SKM-1 treated with dmso at 0.1 percent for 144 hours (cell line): ENCODE data around the gene RPL28.
A peak's percentile ranks its signal among the peaks of the same experiment; 100 is the strongest.

Experiments used
- DNase-seq: peaks from one replicate; lab custom pipeline; 2025; ENCODE audit not compliant: unreplicated experiment; lab: John Stamatoyannopoulos, UW

The RPL28 gene

DNA sequence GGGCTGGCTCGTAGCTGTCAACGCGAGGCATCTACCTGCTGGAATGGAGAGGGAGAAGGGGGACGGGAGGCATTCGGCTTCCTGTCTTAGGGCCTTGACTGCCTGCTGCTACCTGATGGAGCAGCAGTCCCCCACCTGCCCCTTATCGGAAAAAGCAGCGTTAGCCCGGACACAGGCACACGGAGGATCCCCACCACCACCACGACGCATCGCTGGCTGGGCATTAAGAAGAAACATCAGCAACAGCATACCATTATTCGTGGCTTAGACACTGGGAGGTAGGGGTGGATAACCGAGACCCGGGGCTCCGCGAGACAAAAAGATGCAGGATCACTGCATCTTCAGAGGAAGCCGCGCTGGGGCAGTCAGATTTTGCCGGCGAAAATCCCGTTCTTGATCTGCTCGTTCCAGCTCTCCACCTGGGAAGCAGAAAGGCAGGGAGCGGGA lies 32.4 kb upstream of the RPL28 start:
- no peak for DNase-seq

DNA sequence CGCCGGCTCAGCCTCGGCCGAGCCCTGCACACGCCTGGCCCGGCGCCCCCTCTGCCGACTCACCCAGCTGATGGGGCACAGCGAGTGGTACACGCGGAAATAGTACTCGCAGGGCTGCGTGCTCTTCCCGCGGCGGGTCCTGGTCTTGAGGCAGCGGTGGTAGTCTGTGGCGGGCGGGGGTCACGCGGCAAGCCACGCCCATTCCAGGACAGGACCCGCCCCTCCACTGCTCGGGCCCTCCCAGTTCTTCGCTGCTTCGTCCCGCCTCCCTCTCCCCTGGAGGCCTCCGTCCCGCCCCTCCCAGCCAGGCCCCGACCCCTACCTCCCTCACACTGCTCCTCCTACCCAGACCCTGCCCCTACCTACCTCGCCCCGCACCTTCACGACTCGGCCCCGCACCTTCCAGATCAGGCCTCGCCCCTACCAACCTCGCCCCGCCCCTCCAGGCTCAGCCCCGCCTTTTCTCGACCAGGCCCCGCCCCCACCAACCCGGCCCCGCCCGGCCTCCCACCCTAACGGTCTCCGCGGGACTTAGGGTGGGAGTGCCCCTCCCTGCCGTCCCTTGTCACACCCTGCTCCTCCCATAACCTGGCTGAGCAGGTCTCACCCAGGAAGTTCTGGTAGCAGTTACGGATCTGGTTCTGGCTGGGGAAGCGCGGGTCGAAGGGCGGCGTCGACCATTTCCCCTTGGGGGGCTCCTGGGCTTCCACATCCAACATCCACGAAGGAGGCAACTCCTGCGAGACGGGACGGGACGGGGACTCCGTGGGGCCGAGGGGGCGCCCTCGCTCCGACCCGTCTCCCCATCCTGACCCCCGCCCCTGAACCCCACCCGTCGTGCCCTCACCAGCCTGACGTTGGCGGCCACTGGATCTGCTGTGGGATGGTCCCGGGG lies 31.7 kb upstream of the RPL28 start:
- DNase-seq = peak; percentile 27

DNA sequence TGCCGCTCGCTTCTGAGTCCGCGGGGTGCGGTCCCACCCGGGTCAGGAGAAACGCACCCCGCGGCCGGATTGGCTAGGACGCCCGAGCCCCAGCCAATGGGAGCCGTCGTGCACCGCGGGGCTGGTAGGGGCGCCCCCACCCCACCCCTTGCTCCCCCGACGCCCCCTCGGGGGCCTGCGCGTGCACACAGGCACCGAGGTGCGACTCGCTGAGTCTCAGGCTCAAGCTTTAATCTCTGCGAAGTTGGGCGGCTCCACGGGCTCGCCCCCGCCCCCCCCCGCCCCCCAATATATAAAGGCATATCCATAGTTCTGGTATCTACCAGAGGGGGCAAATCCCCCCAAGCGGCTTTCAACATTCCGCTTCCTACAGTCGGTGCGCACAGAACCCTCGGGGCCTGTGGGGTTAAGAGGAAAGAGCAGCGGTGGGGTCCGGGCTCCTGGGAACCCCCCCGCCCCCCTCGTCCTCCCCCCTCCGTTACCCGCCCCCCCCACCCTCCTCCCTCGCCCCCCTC lies 31.0 kb upstream of the RPL28 start, which contains the start of gene COX6B2:
COX6B2 (minus strand) TSS at position 22 of the 515 bp plus-strand sequence. CDS start 198 bp downstream, outside the sequence.
- DNase-seq = no peak

DNA sequence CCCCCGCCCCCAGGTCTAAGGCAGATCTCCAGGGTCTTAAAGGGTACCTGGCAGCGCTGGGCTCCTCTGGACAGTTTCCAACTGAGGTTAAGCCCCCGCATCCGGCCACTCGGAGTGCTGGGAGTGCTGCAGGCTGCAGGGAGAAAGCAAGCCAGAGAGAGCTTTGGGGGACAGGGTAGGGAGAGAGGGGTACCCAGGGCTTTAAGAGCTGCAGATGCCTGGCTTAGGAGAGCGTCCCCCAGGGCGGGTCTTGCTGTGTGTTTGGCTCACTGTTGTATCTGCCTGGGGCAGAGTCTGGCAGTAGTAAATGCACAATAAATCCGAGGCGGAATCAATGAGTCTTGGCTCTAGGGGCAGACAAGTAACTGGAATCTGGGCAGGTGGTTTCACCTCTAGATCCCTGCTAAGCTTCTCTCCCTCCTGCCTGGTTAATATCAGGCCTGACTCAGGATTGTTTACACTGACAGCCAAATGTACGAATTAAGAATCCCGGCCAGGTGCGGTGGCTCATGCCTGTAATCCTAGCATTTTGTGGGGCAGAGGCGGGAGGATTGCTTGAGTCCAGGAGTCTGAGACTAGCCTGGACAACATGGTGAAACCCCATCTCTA lies 30.4 kb upstream of the RPL28 start:
- DNase-seq = no peak

DNA sequence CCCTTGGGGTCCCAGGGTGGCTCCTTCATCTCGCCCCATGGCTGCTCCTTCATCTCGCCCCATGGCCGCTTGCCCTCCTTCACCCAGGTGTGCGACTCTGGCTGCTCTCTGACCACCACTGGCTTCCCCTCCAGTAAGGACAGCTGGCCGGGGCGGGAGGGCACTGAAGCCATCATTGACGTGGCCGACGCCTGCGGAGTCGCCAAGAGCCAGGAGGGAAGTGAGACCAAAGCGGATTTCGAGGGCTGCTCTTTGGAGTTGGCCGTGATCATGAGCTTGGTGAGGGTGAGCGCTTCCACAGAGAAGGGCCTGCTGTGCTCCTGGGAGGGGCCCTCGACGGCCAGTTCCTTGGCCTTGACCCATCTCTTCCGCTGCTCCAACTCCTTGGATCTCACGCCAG lies 27.2 kb upstream of the RPL28 start:
- no peak for DNase-seq

DNA sequence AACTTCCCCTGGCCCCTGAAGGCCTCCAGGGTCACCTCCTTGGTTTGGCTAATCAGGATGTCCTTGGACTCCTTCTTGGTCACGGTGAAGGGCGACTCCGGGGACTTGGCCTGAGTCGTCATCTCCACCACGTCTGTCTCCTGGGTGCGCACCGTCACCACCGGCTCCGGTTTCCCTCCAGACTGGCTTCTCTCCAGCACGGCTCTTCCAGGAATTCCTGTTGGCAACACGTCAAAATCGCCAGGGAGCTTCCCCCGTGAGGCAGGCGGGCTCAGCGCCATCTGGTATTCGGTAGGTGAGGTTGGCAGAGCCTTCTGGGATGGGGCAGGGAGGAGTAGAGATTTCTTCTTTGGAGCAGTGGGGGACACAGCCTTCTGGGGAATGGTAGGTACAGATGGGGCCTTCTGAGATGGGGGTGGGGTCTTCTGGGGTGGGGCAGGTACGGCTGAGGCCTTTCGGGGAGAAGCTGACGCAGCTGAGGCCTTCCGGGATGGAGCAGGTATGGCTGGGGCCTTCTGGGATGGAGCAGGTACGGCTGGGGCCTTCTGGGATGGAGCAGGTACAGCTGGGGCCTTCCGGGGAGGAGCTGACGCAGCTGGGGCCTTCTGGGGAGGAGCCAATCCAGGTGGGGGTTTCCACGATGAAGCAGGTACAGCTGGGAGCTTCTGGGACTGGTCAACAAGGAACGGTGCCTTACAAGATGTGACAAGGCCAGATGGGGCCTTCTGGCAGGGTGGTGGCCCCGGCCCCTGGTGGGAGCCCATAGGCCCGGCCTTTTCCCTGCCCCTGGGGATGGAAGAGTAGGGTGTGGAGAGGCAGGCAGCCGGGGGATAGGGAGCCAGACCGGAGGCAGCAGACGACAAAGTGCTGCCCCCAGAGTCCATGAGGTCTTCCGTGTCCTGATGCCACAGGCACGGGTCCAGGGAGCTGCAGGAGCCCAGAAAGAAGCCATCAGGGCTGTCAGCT lies 26.5 kb upstream of the RPL28 start:
- no peak for DNase-seq

DNA sequence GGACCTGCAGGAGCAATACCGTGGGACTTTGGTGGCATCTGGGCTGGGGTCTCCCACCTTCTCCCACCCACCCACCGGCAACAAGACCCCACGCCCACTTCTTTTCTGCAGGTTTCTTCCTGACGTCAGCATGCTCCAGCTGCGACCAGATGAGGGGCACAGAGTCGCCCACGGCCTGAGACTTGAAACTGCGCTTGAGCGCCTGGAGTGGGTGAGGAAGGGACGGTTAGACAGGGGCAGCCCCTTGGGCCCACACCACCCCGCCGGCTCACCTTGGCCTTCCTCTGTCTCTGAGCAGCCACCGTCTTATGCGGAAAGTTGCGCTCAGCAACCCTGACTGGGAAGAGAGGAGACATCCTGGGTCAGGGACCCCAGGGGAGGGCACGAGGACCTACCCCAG lies 24.8 kb upstream of the RPL28 start:
- DNase-seq = no peak

DNA sequence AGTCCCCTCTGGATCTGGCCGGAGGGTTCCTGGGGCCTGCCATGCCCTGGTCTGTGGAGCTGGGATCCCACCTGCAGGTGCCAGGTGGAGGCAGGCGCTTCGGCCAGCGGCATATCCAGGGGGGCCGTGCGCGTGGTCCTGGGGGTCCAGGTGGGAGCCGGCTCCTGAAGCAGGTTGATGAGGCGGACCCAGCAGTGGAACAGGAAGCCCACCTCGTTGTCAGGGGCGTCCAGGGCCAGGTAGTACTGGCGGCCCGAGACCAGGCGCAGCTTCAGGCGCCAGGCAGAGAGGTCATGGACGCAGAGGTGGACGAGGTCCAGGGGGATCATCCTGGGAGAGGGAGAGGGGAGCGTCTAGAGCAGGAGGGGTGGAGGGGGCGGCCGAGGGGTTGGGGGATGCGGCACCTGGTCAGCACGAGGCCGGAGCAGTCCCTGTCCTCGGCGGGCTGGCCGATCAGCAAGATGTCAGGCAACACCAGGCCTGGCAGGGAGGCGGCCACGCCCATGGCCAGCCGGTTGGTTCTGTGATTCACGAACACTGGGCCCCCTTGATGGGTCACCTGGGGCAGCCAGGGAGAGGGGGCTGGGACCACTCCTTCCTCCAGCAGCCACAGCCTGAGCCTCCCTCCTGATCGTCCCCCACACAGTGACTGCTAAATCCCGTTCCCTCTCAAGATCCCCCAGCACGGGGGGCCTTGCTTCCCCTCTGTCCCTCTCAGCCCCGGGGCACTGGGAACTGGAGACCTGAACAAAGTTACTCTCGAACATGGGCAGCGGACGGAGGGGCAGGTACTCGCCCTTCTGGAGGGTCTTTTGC lies 23.4 kb upstream of the RPL28 start:
- DNase-seq = no peak

DNA sequence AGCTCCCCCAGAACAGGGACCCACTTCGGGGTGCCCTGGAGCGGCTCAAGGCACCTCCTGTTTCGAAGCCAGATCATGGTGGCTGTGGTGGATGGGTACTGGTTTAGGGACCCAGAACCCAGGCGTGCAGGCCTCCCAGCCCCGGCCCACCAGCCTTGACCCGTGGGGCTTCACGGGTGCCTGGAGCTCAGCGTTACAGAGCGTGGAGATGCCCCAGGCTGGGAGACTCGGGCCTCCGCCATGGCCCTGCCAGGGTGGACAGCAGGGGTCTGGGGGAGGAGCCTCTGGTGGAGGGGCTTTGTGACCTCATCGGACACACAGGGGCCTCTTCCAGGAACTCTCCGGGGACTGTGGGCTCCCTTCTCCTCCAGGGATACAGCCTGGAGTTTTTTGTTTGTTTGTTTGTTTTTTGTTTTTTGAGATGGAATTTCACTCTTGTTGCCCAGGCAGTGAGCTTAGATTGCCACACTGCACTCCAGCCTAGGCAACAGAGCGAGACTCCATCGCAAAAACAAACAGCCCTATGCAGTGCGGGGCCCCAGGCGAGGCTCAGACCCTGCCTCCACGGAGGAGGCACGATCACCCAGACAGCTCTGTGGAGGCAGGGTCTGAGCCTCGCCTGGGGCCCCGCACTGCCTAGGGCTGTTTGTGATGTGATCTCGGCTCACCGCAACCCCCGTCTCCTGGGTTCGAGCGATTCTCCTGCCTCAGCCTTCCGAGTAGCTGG lies 22.6 kb upstream of the RPL28 start, which contains the start of gene GARIN5B:
GARIN5B (minus strand) TSS at position 271 of the 727 bp plus-strand sequence; CDS start at position 77, 194 bp downstream.
- no peak for DNase-seq

DNA sequence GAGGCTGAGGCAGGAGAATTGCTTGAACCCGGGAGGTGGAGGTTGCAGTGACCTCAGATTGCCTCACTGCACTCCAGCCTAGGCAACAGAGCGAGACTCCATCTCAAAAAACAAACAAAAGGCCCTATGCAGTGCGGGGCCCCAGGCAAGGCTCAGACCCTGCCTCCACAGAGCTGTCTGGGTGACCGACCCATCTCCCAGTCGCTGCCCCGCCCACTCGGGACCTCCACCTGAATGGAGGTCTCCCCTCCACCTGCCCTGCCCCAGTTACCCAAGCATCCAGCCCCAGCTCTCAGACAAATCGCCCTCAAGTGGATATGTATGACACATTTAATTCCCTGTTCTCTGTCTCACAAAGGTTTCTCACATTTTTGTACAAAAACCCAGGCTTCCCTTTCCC lies 20.5 kb upstream of the RPL28 start:
- no peak for DNase-seq

DNA sequence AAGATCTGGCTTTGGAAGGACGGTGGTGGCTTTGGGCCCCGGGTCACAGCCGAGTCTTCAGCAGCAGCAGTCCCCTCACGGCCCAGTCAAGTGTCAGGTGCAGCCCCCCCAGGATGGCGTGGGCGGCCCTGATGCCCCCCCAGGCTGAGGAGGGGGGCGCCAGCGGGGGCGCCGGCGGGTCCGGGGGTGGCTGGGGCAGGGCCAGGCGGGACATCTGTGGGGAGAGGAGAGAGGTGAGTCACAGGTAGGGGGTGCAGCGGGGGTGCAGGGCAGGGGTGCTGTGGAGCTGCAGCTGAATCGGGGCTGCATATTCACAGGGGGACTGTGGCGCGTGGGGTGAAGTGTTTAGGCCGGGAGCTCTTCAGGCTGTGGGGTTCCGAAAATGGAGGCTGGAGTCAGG lies 19.8 kb upstream of the RPL28 start:
- DNase-seq = no peak

DNA sequence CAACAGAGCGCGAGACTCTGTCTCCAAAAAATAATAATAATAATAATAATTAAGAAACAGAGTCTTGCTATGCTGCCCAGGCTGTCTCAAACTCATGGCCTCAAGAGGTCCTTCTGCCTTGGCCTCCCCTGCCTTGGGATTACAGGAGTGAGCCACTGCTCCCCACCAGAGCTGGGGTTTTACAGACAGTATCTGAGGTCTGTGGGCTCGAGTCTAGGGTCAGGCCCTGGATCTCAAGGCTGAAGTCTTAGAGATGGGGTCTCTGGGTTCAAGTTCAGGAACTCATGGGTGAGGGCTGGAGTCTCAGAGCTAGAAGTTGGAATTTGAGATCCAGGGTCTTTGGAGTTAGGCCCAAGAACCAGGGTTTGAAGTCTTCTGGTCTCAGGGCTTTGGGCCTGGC lies 18.9 kb upstream of the RPL28 start:
- no peak for DNase-seq

DNA sequence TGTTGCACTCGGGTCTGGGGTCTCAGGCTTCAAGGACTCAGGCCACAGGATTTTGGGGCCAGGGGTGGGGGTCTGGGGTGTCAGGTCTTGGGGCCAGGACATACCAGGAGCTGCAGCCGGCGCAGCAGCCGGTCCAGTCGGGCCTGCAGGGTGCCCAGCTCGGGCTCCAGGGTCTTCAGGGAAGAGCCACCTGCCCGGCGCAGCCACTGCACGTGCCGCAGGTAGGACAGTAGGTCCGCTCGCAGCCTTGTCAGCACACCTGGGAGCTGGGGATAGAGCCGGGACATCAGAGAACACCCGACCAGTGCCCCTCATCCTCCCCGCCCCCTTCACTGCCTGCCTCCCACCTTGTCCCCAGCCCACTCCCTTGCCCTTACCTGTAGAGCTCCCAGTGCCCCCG lies 17.6 kb upstream of the RPL28 start:
- no peak for DNase-seq

DNA sequence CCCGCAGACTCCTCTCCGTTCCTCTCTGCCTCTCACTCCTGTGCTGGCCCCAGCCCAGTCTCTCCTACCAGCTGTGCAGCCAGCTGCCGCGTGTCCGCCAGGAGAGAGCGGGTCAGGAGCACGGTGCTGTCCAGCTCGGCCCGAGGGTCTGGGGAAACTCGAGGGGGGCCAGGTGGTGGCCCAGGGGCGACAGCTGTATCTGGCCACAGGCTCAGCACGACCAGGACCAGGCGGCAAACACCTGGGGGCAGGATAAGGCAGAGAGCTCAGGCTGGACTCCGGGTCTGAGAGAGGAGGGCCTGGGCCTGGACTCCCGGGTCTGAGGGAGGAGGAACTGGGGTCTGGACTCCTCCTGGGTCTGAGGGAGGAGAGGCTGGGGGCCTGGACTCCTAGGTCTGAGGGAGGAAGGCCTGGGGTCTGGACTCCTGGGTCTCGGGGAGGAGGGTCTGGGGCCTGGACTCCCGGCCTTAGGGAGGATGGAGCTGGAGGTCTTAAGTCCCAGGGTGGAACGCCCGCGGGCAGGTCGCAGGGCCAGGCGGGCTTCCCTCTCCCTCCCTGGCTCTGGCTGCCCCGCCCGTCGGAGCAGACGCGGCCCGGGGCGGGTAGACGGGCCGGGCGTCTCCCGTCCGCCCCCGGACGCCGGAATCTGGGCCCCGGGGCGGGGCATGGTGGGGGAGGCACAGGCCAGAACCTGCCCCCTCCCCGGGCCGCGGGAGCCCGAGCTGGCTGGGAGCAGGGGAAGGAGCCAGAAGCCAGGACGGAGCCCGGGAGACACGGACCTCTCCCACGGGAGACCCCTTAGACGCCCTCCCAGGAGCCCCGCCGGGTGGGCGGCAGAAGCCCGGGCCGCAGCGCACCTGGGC lies 16.8 kb upstream of the RPL28 start:
- no peak for DNase-seq

DNA sequence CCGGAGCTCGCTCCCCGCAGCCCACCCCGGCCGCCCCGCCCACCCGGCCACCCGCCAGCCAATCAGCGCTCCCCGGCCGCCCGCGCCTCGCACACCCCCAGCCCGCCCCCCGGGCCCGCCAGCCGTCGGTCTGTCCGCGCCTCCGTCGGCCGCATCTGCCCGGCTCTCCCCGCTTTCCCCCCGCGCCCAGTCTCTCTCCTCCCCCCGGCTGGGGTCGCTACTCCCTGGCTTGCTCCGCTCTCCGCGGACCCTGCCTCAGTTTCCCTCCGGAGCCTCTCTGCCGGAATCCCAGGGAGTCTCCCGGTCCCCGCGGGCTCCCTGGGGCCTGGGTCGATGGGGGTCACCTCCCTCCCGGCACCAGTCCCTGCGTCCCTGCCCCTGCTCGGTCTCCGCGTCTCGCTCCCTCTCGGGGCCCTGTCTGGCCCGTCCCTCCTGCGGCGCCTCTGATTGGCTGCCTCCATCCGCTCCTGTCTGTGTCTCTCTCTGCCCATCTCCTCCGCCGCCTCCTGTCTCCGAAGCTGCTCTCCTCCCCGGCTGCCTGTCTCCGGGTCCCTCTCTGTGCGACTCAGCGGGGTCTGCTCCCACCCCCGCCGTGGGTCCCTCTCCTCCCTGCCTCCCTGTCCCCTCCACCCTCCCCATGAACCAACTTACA lies 16.0 kb upstream of the RPL28 start:
- no peak for DNase-seq

DNA sequence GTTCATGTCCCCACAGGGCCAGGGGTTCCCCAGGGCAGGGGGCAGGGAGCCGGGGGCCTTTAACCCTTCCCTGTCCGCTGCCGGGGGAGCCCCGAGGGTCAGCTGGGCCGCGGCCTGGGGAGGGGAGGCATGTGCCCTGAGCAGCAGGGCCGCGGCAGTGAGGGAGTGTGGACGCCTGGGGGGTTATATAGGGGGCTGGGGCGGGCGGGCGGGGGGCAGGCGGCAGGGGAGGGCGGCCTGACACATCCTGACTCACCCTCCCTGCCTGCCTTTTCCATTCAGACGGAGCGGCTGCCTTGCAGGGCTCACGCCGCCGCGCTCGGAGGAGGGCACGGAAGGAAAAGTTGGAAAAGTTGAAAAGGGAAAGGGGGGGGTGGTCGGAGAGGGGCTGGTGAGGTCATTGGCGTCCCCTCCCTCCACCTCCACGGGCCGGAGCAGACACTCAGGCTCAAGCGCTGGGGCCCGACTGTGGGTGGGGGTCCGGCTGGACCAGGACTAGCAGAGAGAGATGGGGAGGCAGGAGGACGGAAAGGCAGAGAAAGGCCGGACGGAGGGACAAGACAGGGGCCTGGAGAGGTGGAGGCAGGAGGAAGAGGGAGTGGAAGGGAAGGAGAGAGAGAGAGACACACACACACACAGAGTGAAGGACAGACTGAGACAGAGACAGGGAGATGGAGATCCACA lies 15.3 kb upstream of the RPL28 start, which contains the start of gene IL11:
IL11 (minus strand) TSS at position 159 of the 684 bp plus-strand sequence; CDS start at position 6, 153 bp downstream.
- DNase-seq = no peak
